Keratinocyte (primary cell): Measurements from ENCODE around the gene GDF3. TPM values are rescaled to one million over a fixed set of nuclear protein-coding genes. Genes with fewer than 3 reads are reported as not detected.
"Not testable (repeated sequence)": the region's sequence is repeated elsewhere in the genome, so short reads cannot be mapped to it uniquely, and the experiment has no call there.

ENCODE experiments used
- DNase-seq: peaks from one replicate; pipeline ENCODE4 v3.0.0-alpha.2; 2011; ENCODE audit warnings: low read depth, missing footprints, low spot score
- FAIRE-seq: peaks from 2 replicates; lab custom pipeline; 2011; peaks lifted over from hg19 to GRCh38; lab: Jason Lieb, UNC
- H2AFZ ChIP-seq: 2 replicates; pipeline ENCODE4 v1.6.0; 2012; ENCODE audit warnings: low read length, control low read depth, inconsistent platforms; ENCODE audit not compliant: control insufficient read depth
- H3K27ac ChIP-seq: 2 replicates; pipeline ENCODE4 v1.5.1; 2011; ENCODE audit warnings: low read length; ENCODE audit not compliant: control insufficient read depth, insufficient read depth
- H3K27me3 ChIP-seq: 3 replicates; pipeline ENCODE4 v1.6.0; 2011; ENCODE audit warnings: low read length; ENCODE audit not compliant: control insufficient read depth, insufficient read depth; ENCODE audit errors: extremely low read depth
- H3K36me3 ChIP-seq, 2 experiments: 2 replicates in 1 of 2; 3 replicates in 1 of 2; pipeline ENCODE4 v1.5.1; 2011; ENCODE audit warnings: low read length in 2 of 2, mild to moderate bottlenecking in 1 of 2; ENCODE audit not compliant: control insufficient read depth in 2 of 2, insufficient read depth in 2 of 2; ENCODE audit errors: extremely low read depth in 1 of 2
- H3K4me1 ChIP-seq: 3 replicates; pipeline ENCODE4 v1.5.1; 2011; ENCODE audit warnings: low read length; ENCODE audit not compliant: control insufficient read depth, insufficient read depth; ENCODE audit errors: extremely low read depth
- H3K4me2 ChIP-seq: 3 replicates; pipeline ENCODE4 v1.6.0; 2011; ENCODE audit warnings: low read depth, low read length; ENCODE audit not compliant: control insufficient read depth, insufficient read depth; ENCODE audit errors: extremely low read depth
- H3K4me3 ChIP-seq, 3 experiments: fragments of 200-600 bp in 1 of 3; sonication (generic) in 1 of 3; 2 replicates in 2 of 3; 3 replicates in 1 of 3; pipeline ENCODE4 v1.5.1; 2011 to 2016; ENCODE audit warnings: low read length in 3 of 3, mild to moderate bottlenecking in 3 of 3, control low read depth in 2 of 3, inconsistent platforms in 1 of 3, low read depth in 1 of 3, mixed read lengths in 1 of 3, mixed run types in 1 of 3, moderate library complexity in 1 of 3; ENCODE audit not compliant: control insufficient read depth in 2 of 3, insufficient read depth in 2 of 3; ENCODE audit errors: extremely low read depth in 1 of 3
- H3K79me2 ChIP-seq: 2 replicates; pipeline ENCODE4 v1.6.0; 2012; ENCODE audit warnings: low read length; ENCODE audit not compliant: control insufficient read depth, insufficient read depth
- H3K9ac ChIP-seq: 3 replicates; pipeline ENCODE4 v1.6.0; 2011; ENCODE audit warnings: low read length; ENCODE audit not compliant: control insufficient read depth, insufficient read depth; ENCODE audit errors: extremely low read depth
- H3K9me1 ChIP-seq: 3 replicates; pipeline ENCODE4 v1.6.0; 2011; ENCODE audit warnings: low read length; ENCODE audit not compliant: control insufficient read depth, insufficient read depth; ENCODE audit errors: extremely low read depth
- H3K9me3 ChIP-seq: 2 replicates; pipeline ENCODE4 v1.5.1; 2012; ENCODE audit warnings: low read depth, low read length; ENCODE audit not compliant: control insufficient read depth
- H4K20me1 ChIP-seq: 3 replicates; pipeline ENCODE4 v1.6.0; 2011; ENCODE audit warnings: low read length; ENCODE audit not compliant: control insufficient read depth, insufficient read depth; ENCODE audit errors: extremely low read depth
- CTCF ChIP-seq, 3 experiments: IDR thresholded peaks in 1 of 3; conservative IDR thresholded peaks in 1 of 3; optimal IDR thresholded peaks in 1 of 3; 2 replicates in 2 of 3; 3 replicates in 1 of 3; pipeline versions ENCODE3 to v1.5.1; 2011; ENCODE audit warnings: low read length in 3 of 3, mild to moderate bottlenecking in 3 of 3, moderate library complexity in 2 of 3, control low read depth in 1 of 3, inconsistent platforms in 1 of 3; ENCODE audit not compliant: insufficient read depth in 2 of 3; ENCODE audit errors: extremely low read depth in 1 of 3
- EZH2 ChIP-seq: IDR thresholded peaks from one replicate; pipeline ENCODE4 v1.6.1; 2012; ENCODE audit warnings: inconsistent platforms, mild to moderate bottlenecking, low read length, moderate library complexity
- dilution Hi-C: fragments of 300-500 bp; cut with MboI; formaldehyde crosslinking; loops from one replicate; pipeline ENCODE4 v1.7.0; 2020; ENCODE audit warnings: low sequenced_read_pairs; ENCODE audit not compliant: extremely low pct_ligation_motif_present
- polyA plus RNA-seq, 5 experiments: library from polyadenylated mRNA; depleted of rRNA in 3 of 5; stranded (reverse) in 3 of 5; stranded (forward) in 1 of 5; unstranded in 1 of 5; fragments of >200 nt; gene quantifications; 1 replicate in 1 of 5; 2 replicates in 3 of 5; 3 replicates in 1 of 5; pipeline versions ENCODE4 v1.2.1 to v1.2.3, GENCODE V29; 2011 to 2012; ENCODE audit warnings: missing spikeins in 2 of 5, low read depth in 1 of 5, low replicate concordance in 1 of 5

GDF3 gene
- polyA plus RNA-seq, 1 donor (not counting 4 experiments of a cell fraction or from before 2014, with no cell fraction given), result not detected

GRCh38 chr12:7642287-7642686, 53.3 kb downstream of the GDF3 start:
- H3K27me3 ChIP-seq, result no peaks in the 10 kb centered on the region
- no peak overlapping the region for H3K4me3 ChIP-seq
- no peak overlapping the region for H3K9ac ChIP-seq
- H3K27ac ChIP-seq, result no peak overlapping the region
- H3K9me3 ChIP-seq, result no peaks in the 10 kb centered on the region
- H2AFZ ChIP-seq, result no peak overlapping the region
- TF ChIP-seq CTCF (optimal IDR thresholded peaks at IDR 0.05 in 1 of 3, IDR thresholded peaks at IDR 0.05 in 1 of 3, conservative IDR thresholded peaks at IDR 0.05 in 1 of 3; ENCODE audit: extremely low read depth in 1 of 3, insufficient read depth in 2 of 3, low read length in 3 of 3), result no peak
- TF ChIP-seq EZH2, result no peak
- FAIRE-seq, result no peak
- H3K9me1 ChIP-seq, result no peaks in the 10 kb centered on the region
- H3K4me2 ChIP-seq, result no peak overlapping the region
- peaks cover 4% of the 10 kb centered on the region for H3K4me1 ChIP-seq
- no peaks in the 10 kb centered on the region for H3K79me2 ChIP-seq
- H3K36me3 ChIP-seq, result no peaks in the 10 kb centered on the region
- no peaks in the 10 kb centered on the region for H4K20me1 ChIP-seq
- dilution Hi-C loops, result no loop called here
- no peak for DNase-seq

GRCh38 chr12:7640123-7640995, 55.2 kb downstream of the GDF3 start:
- H3K4me3 ChIP-seq, H3K4me1 ChIP-seq, H3K4me2 ChIP-seq, H3K9ac ChIP-seq, DNase-seq, dilution Hi-C loops, H3K9me1 ChIP-seq, FAIRE-seq, H3K27ac ChIP-seq, H2AFZ ChIP-seq, H3K36me3 ChIP-seq, H3K79me2 ChIP-seq, H3K9me3 ChIP-seq, H3K27me3 ChIP-seq, H4K20me1 ChIP-seq: not testable (repeated sequence)

Other genes with a start within 250 kb of the GDF3 start
- gene CD163, start 192.0 kb downstream of the GDF3 start, polyA plus RNA-seq, result 0.08 to 0.43 TPM (median 0.14 TPM) in 3 replicates
- not detected in 3 replicates for gene APOBEC1, start 29.9 kb downstream of the GDF3 start, polyA plus RNA-seq
- not detected in 3 replicates for gene DPPA3, start 15.7 kb upstream of the GDF3 start, polyA plus RNA-seq
- not detected in 3 replicates for gene CLEC4C, start 51.6 kb upstream of the GDF3 start, polyA plus RNA-seq
- gene NANOGNB, start 69.4 kb upstream of the GDF3 start, polyA plus RNA-seq, result not detected in 3 replicates
- 0.01 TPM in 2 of 3 replicates, not detected in the other for gene NANOG, start 93.6 kb upstream of the GDF3 start, polyA plus RNA-seq
- 0.11 to 2.2 TPM (median 0.51 TPM) in 3 replicates for gene SLC2A14, start 177.1 kb upstream of the GDF3 start, polyA plus RNA-seq
- 16.2 to 40.5 TPM (median 28.3 TPM) in 3 replicates for gene SLC2A3, start 240.4 kb upstream of the GDF3 start, polyA plus RNA-seq